ENCODE data around the gene GREB1L. TPM values are rescaled to one million over a fixed set of nuclear protein-coding genes. Genes with fewer than 3 reads are reported as not detected.
A peak's percentile ranks its signal among the peaks of the same experiment; 100 is the strongest.

The GREB1L gene
- total RNA-seq, 1 donor from 2014 or later, result 7.2 TPM

GRCh38 chr18:21404426-21404825 lies 162.4 kb downstream of the GREB1L start:
- intact Hi-C loops (cut with micrococcal nuclease), result no loop called here
- DNase-seq (no peak), ATAC-seq (no peak)

GRCh38 chr18:21406116-21406515 lies 164.1 kb downstream of the GREB1L start:
- intact Hi-C loops (cut with micrococcal nuclease), result no loop called here
- ATAC-seq, result no peak

GRCh38 chr18:21408681-21409080 lies 166.6 kb downstream of the GREB1L start:
- ATAC-seq, result no peak
- intact Hi-C loops (cut with micrococcal nuclease), result no loop called here

More at GRCh38 chr18:21406116-21406515, 164.1 kb downstream of the GREB1L start:
- no peak for DNase-seq

GRCh38 chr18:21433436-21433835 lies 191.4 kb downstream of the GREB1L start:
- DNase-seq (no peak), ATAC-seq (no peak)
- intact Hi-C loops (cut with micrococcal nuclease), result no loop called here

More at GRCh38 chr18:21408681-21409080, 166.6 kb downstream of the GREB1L start:
- DNase-seq, result no peak

- DNase-seq (no peak), ATAC-seq (no peak)
- intact Hi-C loops (cut with micrococcal nuclease), result no loop called here
Measured at GRCh38 chr18:21439431-21439846, 197.4 kb downstream of the GREB1L start.

- intact Hi-C loops (cut with micrococcal nuclease), result no loop called here
- ATAC-seq, result no peak
Measured at GRCh38 chr18:21441670-21442069, 199.6 kb downstream of the GREB1L start.

GRCh38 chr18:21443776-21444464 lies 201.9 kb downstream of the GREB1L start:
- ATAC-seq (no peak), DNase-seq (no peak)
- intact Hi-C loops (cut with micrococcal nuclease), result loop anchor here (2.0 kb wide), 1 partner anchor 249 kb away; no protein-coding TSS in a partner anchor

More at GRCh38 chr18:21441670-21442069, 199.6 kb downstream of the GREB1L start:
- DNase-seq, result no peak

- no peak for DNase-seq
- intact Hi-C loops (cut with micrococcal nuclease), result loop anchor here (2.0 kb wide), 1 partner anchor 250 kb away; no protein-coding TSS in a partner anchor
- peak; percentile 70 for ATAC-seq
Measured at GRCh38 chr18:21444465-21445212, 202.6 kb downstream of the GREB1L start.

- intact Hi-C loops (cut with micrococcal nuclease), result no loop called here
- DNase-seq, result no peak
- ATAC-seq, result no peak
Measured at GRCh38 chr18:21448299-21448698, 206.3 kb downstream of the GREB1L start.

GRCh38 chr18:21449367-21450290 lies 207.6 kb downstream of the GREB1L start:
- intact Hi-C loops (cut with micrococcal nuclease), result no loop called here
- ATAC-seq (peak; percentile 29), DNase-seq (no peak)

- ATAC-seq (no peak), DNase-seq (no peak)
- intact Hi-C loops (cut with micrococcal nuclease), result no loop called here
Measured at GRCh38 chr18:21450503-21450902, 208.5 kb downstream of the GREB1L start.

- intact Hi-C loops (cut with micrococcal nuclease), result no loop called here
- ATAC-seq, result no peak
- DNase-seq, result no peak
Measured at GRCh38 chr18:21450913-21451312, 208.9 kb downstream of the GREB1L start.

- ATAC-seq, result no peak
- intact Hi-C loops (cut with micrococcal nuclease), result no loop called here
Measured at GRCh38 chr18:21451851-21452250, 209.8 kb downstream of the GREB1L start.

GRCh38 chr18:21452276-21452780 lies 210.3 kb downstream of the GREB1L start:
- intact Hi-C loops (cut with micrococcal nuclease), result no loop called here
- no peak for DNase-seq
- ATAC-seq, result no peak

More at GRCh38 chr18:21451851-21452250, 209.8 kb downstream of the GREB1L start:
- no peak for DNase-seq

GRCh38 chr18:21452796-21453510 lies 210.9 kb downstream of the GREB1L start:
- intact Hi-C loops (cut with micrococcal nuclease), result no loop called here
- no peak for ATAC-seq

GRCh38 chr18:21453511-21453901 lies 211.5 kb downstream of the GREB1L start:
- peak; percentile 43 for ATAC-seq
- intact Hi-C loops (cut with micrococcal nuclease), result no loop called here
- DNase-seq, result no peak

More at GRCh38 chr18:21452796-21453510, 210.9 kb downstream of the GREB1L start:
- DNase-seq, result no peak

GRCh38 chr18:21454725-21455124 lies 212.7 kb downstream of the GREB1L start:
- no peak for ATAC-seq
- no peak for DNase-seq
- intact Hi-C loops (cut with micrococcal nuclease), result no loop called here

GRCh38 chr18:21456428-21457178 lies 214.6 kb downstream of the GREB1L start:
- DNase-seq (no peak), ATAC-seq (no peak)
- intact Hi-C loops (cut with micrococcal nuclease), result no loop called here
